Neural progenitor cell (in vitro differentiated cells): ENCODE results near the gene MAP4K2. TPM values are rescaled to one million over a fixed set of nuclear protein-coding genes. Genes with fewer than 3 reads are reported as not detected.

Source experiments
- DNase-seq: peaks from one replicate; pipeline ENCODE4 v3.0.0-alpha.2; 2016; ENCODE audit warnings: low spot score
- H2AFZ ChIP-seq: fragments of 200-600 bp; sonication (generic); replicated peaks from 2 replicates; pipeline ENCODE4 v1.6.1; 2016; ENCODE audit warnings: antibody characterized with exemption
- H3F3A ChIP-seq: fragments of 200-600 bp; sonication (generic); 2 replicates; pipeline ENCODE4 v1.6.1; 2016; ENCODE audit warnings: antibody characterized with exemption, low read depth
- H3K27ac ChIP-seq: fragments of 200-600 bp; sonication (generic); 2 replicates; pipeline ENCODE4 v1.5.1; 2016; ENCODE audit warnings: mild to moderate bottlenecking
- H3K27me3 ChIP-seq: fragments of 200-600 bp; sonication (generic); 2 replicates; pipeline ENCODE4 v1.6.1; 2016; ENCODE audit warnings: mild to moderate bottlenecking, moderate library complexity
- H3K36me3 ChIP-seq: fragments of 200-600 bp; sonication (generic); 2 replicates; pipeline ENCODE4 v1.5.1; 2016
- H3K4me1 ChIP-seq: fragments of 200-600 bp; sonication (generic); 2 replicates; pipeline ENCODE4 v1.6.1; 2016; ENCODE audit warnings: mixed run types
- H3K4me2 ChIP-seq: fragments of 200-600 bp; sonication (generic); 2 replicates; pipeline ENCODE4 v1.6.1; 2016
- H3K4me3 ChIP-seq: fragments of 200-600 bp; sonication (generic); 2 replicates; pipeline ENCODE4 v1.5.1; 2016
- H3K79me2 ChIP-seq: fragments of 200-600 bp; sonication (generic); 2 replicates; pipeline ENCODE4 v1.6.1; 2016; ENCODE audit warnings: low read depth
- H3K9ac ChIP-seq: fragments of 200-600 bp; sonication (generic); 2 replicates; pipeline ENCODE4 v1.6.1; 2016
- H3K9me3 ChIP-seq: fragments of 200-600 bp; sonication (generic); 2 replicates; pipeline ENCODE4 v1.5.1; 2016; ENCODE audit warnings: low read depth
- H4K20me1 ChIP-seq: fragments of 200-600 bp; sonication (generic); 2 replicates; pipeline ENCODE4 v1.6.1; 2016; ENCODE audit warnings: low read depth
- H3K27ac Mint-ChIP-seq: 3 replicates; pipeline ENCODE4 v1.8.0; 2021; ENCODE audit warnings: mixed read lengths
- H3K27me3 Mint-ChIP-seq: 2 replicates; pipeline ENCODE4 v1.8.0; 2022; ENCODE audit warnings: low read depth, mild to moderate bottlenecking, inconsistent platforms, moderate library complexity, mixed read lengths; ENCODE audit not compliant: insufficient read depth
- H3K36me3 Mint-ChIP-seq: 3 replicates; pipeline ENCODE4 v1.8.0; 2021; ENCODE audit warnings: mixed read lengths
- H3K4me1 Mint-ChIP-seq: 3 replicates; pipeline ENCODE4 v1.8.0; 2021; ENCODE audit warnings: mixed read lengths
- H3K4me3 Mint-ChIP-seq: 3 replicates; pipeline ENCODE4 v1.8.0; 2021; ENCODE audit warnings: mild to moderate bottlenecking, moderate library complexity, mixed read lengths
- H3K9me3 Mint-ChIP-seq: 3 replicates; pipeline ENCODE4 v1.8.0; 2020; ENCODE audit warnings: mixed read lengths
- EZH2 ChIP-seq: fragments of 200-600 bp; sonication (generic); IDR thresholded peaks from 2 replicates; pipeline ENCODE4 v1.6.1; 2017; ENCODE audit warnings: antibody characterized with exemption, mild to moderate bottlenecking, moderate library complexity
- EZH2phosphoT487 ChIP-seq: fragments of 200-600 bp; sonication (generic); IDR thresholded peaks from 2 replicates; pipeline ENCODE4 v1.6.1; 2017; ENCODE audit warnings: antibody characterized with exemption
- total RNA-seq: library from RNA; depleted of rRNA; stranded (reverse); fragments of >200 nt; gene quantifications from 2 replicates; pipeline ENCODE4 v1.2.3, GENCODE V29; 2015; ENCODE audit warnings: low replicate concordance
- TF ChIP-seq, protein P1 (sequence below): fragments of 200-600 bp; sonication (generic); IDR thresholded peaks from 2 replicates; pipeline ENCODE4 v1.5.1; 2017; ENCODE audit warnings: antibody characterized with exemption, mild to moderate bottlenecking

The MAP4K2 gene
- total RNA-seq, 1 donor from 2014 or later, result 15.8 TPM

DNA sequence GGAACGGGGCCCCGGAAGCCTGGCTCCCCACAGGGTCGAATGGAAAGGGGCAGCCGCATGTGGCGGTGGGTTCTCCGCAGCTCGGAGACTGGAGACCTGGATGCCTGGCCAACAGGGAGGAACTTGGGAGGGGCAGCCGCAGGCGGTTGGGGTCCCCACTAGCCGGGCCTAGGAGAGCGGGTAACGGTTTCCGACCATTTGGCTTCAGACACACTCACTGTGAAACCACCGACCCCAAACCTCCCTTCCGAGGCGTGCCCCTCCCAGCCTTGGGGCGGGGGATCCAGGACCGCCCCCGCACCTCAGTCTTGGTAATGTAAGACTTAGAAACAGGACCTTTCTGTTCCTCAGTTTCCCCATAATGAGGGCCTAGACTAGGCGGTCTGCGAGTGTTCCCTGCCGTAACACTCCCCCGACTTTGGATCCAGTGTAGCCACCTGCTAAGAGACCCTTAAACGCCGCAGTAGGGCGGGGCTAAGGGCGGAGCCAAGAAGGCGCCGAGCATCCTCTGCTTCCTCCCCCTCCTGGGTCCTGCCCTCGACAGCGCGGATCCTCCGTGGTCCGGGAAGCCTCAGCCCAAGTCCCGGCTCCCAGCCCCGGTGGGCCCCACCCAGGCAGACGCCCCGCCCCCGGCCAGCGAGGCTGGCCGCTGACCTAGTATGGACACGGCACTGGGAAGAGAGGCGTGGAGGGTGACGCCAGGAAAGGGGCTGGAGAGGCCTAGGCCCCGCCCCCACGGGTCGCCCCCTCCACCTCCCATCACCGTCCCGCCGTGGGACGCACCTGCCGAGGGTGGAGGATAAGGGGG is 57.3 kb downstream of the MAP4K2 start:
- Histone ChIP-seq H3K79me2 (no peaks in the 10 kb centered on the region), H4K20me1 (peaks cover 34% of the 10 kb centered on the region), H3K4me3 (peak overlapping the region; percentile 62), H3F3A (peaks cover 50% of the 10 kb centered on the region), H3K36me3 (no peaks in the 10 kb centered on the region), H3K27me3 (peaks cover 66% of the 10 kb centered on the region), H3K9ac (no peak overlapping the region), H3K4me2 (peak overlapping the region; percentile 88), H3K4me1 (peaks cover 14% of the 10 kb centered on the region), H3K27ac (no peak overlapping the region), H2AFZ (peak overlapping the region; percentile 60), H3K9me3 (no peaks in the 10 kb centered on the region)
- DNase-seq, result peak; percentile 85
- H3K4me1 Mint-ChIP-seq, result peaks cover 19% of the 10 kb centered on the region
- H3K27ac Mint-ChIP-seq, result no peak overlapping the region
- TF ChIP-seq EZH2 (no peak), EZH2phosphoT487 (no peak)
- TF ChIP-seq, protein P1, sequence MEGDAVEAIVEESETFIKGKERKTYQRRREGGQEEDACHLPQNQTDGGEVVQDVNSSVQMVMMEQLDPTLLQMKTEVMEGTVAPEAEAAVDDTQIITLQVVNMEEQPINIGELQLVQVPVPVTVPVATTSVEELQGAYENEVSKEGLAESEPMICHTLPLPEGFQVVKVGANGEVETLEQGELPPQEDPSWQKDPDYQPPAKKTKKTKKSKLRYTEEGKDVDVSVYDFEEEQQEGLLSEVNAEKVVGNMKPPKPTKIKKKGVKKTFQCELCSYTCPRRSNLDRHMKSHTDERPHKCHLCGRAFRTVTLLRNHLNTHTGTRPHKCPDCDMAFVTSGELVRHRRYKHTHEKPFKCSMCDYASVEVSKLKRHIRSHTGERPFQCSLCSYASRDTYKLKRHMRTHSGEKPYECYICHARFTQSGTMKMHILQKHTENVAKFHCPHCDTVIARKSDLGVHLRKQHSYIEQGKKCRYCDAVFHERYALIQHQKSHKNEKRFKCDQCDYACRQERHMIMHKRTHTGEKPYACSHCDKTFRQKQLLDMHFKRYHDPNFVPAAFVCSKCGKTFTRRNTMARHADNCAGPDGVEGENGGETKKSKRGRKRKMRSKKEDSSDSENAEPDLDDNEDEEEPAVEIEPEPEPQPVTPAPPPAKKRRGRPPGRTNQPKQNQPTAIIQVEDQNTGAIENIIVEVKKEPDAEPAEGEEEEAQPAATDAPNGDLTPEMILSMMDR, result no peak
- H3K4me3 Mint-ChIP-seq, result peak overlapping the region; percentile 87
- H3K9me3 Mint-ChIP-seq, result no peaks in the 10 kb centered on the region
- H3K27me3 Mint-ChIP-seq, result peaks cover 29% of the 10 kb centered on the region
- H3K36me3 Mint-ChIP-seq, result no peaks in the 10 kb centered on the region

DNA sequence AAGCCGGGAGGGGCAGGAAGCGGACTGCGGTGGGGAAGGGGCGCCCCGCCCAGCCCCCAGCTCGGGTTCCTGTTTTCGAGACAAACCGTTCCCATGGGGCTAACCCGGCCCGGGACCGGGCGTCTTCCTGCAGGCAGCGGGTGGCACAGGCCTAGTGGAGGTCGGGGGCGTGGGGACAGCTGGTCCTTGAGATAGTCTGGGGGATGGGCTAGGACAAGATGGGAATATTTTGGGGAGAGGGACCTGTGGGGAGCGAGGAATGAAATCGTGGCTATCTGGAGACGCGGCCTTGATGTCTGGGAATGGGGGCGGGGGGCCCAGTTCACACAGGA is 57.9 kb downstream of the MAP4K2 start:
- Mint-ChIP-seq H3K9me3 (no peaks in the 10 kb centered on the region), H3K4me3 (peak overlapping the region; percentile 87), H3K36me3 (no peaks in the 10 kb centered on the region), H3K27me3 (peaks cover 34% of the 10 kb centered on the region), H3K4me1 (peaks cover 19% of the 10 kb centered on the region), H3K27ac (no peak overlapping the region)
- Histone ChIP-seq H3K4me3 (peak overlapping the region; percentile 62), H3K9me3 (no peaks in the 10 kb centered on the region), H3K36me3 (no peaks in the 10 kb centered on the region), H2AFZ (peak overlapping the region; percentile 60), H3F3A (peaks cover 50% of the 10 kb centered on the region), H3K27me3 (peaks cover 72% of the 10 kb centered on the region), H3K79me2 (no peaks in the 10 kb centered on the region), H4K20me1 (peaks cover 34% of the 10 kb centered on the region), H3K4me1 (peaks cover 14% of the 10 kb centered on the region), H3K27ac (no peak overlapping the region), H3K4me2 (peak overlapping the region; percentile 88), H3K9ac (no peak overlapping the region)
- TF ChIP-seq, protein P1, result no peak
- TF ChIP-seq EZH2phosphoT487, result no peak
- no peak for TF ChIP-seq EZH2
- DNase-seq, result no peak

DNA sequence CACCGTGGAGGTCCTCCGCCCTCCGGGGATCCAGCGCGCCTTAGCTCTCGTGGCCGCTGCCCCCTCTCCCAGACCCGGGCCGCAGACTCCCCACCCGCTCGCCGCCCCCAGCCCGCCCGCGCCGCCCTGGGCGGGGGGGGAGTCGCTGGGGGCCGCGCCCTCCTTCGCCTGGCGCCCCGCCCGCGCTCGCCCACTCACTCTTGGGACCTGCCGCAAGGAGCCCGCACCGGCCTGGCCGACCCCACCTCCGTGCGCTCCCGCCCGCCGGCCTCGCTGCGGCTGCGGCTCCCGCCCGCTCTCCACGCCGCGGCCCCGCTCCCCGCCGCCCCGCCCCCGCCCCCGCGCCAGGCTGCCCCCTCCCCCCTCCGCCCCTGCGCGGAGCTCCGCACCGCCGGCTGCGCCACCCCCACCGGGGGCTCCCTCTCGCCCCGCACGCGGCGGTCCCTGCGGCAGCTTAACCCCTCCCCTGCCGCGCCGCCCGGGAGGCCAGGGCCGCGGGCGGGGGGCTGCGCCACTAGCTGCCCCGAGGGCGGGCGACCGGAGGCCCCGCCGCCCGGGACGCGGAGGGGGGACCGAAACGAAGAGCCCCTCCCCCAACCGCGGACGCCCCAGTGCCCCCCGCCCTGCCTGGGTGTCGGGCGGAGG is 58.3 kb downstream of the MAP4K2 start:
- peak overlapping the region; percentile 60 for H2AFZ ChIP-seq
- Mint-ChIP-seq H3K27ac (no peak overlapping the region), H3K4me3 (peak overlapping the region; percentile 81)

More for the DNA sequence above, 58.3 kb downstream of the MAP4K2 start:
- H3K4me1 ChIP-seq, result peaks cover 14% of the 10 kb centered on the region
- peak overlapping the region; percentile 88 for H3K4me2 ChIP-seq
- peaks cover 77% of the 10 kb centered on the region for H3K27me3 ChIP-seq
- Mint-ChIP-seq H3K27me3 (peaks cover 35% of the 10 kb centered on the region), H3K36me3 (no peaks in the 10 kb centered on the region), H3K4me1 (peaks cover 19% of the 10 kb centered on the region), H3K9me3 (no peaks in the 10 kb centered on the region)
- DNase-seq, result peak; percentile 64
- H3K4me3 ChIP-seq, result peak overlapping the region; percentile 62
- peaks cover 50% of the 10 kb centered on the region for H3F3A ChIP-seq
- H4K20me1 ChIP-seq, result peaks cover 34% of the 10 kb centered on the region
- no peaks in the 10 kb centered on the region for H3K9me3 ChIP-seq
- no peaks in the 10 kb centered on the region for H3K36me3 ChIP-seq
- no peak overlapping the region for H3K27ac ChIP-seq
- no peak for TF ChIP-seq EZH2
- no peak for TF ChIP-seq EZH2phosphoT487
- TF ChIP-seq, protein P1, result no peak
- H3K9ac ChIP-seq, result no peak overlapping the region
- no peaks in the 10 kb centered on the region for H3K79me2 ChIP-seq
